NB4 (cell line): ENCODE measurements around the gene CERCAM.
A peak's percentile ranks its signal among the peaks of the same experiment; 100 is the strongest.

ENCODE experiments used
- DNase-seq: peaks from one replicate; pipeline ENCODE4 v3.0.0; 2010; ENCODE audit warnings: low read depth
- H3K4me3 ChIP-seq: one replicate; pipeline ENCODE4 v1.5.1; 2011; ENCODE audit warnings: mild to moderate bottlenecking, low read depth, low read length, moderate library complexity
- MYC ChIP-seq: IDR thresholded peaks from 2 replicates; pipeline ENCODE4 v1.6.1; 2011; ENCODE audit warnings: low read depth, low read length
- POLR2A ChIP-seq: IDR thresholded peaks from 2 replicates; pipeline ENCODE4 v1.6.1; 2011; ENCODE audit warnings: mild to moderate bottlenecking; ENCODE audit not compliant: insufficient read length; ENCODE audit errors: extremely low read depth
- TF ChIP-seq, protein P1 (sequence below): IDR thresholded peaks from 2 replicates; pipeline ENCODE4 v1.6.1; 2011; ENCODE audit warnings: low read depth, low read length
- TF ChIP-seq, protein P2 (sequence below): IDR thresholded peaks from one replicate; pipeline ENCODE4 v1.5.1; 2012; ENCODE audit warnings: low read depth, low read length

CERCAM gene

DNA sequence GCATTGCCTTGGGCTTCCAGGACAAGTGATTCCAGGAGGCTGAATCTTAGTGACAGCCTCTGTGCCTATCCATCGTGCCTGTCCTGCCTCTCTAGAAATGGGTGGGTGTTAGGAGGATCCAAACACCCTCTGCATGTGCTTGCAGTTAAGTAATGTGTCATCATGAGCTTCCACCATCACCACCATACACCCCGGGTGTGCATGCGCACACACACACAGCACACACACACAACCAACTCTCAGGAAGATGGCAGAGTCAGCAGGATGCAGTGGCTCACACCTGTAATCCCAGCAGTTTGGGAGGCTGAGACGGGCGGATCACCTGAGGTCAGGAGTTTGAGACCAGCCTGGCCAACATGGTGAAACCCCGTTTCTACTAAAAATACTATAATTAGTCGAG lies 22.8 kb upstream of the CERCAM start:
- H3K4me3 ChIP-seq = no peak overlapping the region
- DNase-seq = no peak
- TF ChIP-seq, protein P1, sequence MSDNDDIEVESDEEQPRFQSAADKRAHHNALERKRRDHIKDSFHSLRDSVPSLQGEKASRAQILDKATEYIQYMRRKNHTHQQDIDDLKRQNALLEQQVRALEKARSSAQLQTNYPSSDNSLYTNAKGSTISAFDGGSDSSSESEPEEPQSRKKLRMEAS = no peak
- no peak for TF ChIP-seq POLR2A

DNA sequence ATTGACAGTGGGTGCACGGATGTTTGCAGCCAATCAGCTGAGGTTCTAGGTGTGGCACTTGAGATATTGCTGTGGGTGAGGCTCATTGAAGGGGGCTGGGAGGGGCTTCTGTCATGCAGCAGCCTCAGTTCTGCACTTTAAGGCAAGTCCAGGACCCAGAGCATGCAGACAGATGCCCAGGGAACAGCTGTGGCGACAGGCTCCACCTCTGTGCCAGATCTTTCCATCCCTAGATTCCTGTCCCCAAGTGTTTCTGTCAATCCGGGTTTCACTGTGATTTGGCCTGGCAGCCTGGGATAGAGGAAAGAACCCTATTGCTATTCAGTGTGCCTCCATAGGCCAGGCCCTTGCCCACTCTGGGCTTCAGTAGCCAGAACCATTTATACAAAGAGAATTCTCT lies 20.8 kb upstream of the CERCAM start:
- TF ChIP-seq, protein P2, sequence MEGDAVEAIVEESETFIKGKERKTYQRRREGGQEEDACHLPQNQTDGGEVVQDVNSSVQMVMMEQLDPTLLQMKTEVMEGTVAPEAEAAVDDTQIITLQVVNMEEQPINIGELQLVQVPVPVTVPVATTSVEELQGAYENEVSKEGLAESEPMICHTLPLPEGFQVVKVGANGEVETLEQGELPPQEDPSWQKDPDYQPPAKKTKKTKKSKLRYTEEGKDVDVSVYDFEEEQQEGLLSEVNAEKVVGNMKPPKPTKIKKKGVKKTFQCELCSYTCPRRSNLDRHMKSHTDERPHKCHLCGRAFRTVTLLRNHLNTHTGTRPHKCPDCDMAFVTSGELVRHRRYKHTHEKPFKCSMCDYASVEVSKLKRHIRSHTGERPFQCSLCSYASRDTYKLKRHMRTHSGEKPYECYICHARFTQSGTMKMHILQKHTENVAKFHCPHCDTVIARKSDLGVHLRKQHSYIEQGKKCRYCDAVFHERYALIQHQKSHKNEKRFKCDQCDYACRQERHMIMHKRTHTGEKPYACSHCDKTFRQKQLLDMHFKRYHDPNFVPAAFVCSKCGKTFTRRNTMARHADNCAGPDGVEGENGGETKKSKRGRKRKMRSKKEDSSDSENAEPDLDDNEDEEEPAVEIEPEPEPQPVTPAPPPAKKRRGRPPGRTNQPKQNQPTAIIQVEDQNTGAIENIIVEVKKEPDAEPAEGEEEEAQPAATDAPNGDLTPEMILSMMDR = no peak
- H3K4me3 ChIP-seq = no peak overlapping the region
- DNase-seq = no peak

DNA sequence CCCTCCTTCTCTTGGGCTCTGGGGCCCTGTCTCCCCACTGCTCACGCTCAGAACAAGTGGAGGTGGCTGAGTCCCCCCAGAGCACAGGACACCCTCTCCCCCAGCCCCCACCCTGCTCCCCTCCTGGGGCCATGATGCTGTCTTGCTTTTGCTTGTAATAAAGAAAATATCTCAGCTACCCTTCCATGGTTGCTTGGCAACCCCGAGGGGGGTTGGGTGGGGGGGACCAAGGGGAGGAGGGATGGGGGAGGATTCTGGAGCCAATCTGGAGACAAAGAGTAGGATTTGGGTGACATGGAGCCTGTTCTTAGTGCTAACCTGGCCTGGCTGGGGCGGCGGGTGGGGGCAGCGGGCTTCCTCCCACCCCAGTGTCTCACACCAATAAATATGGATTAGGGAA lies 16.1 kb upstream of the CERCAM start:
- no peak for TF ChIP-seq POLR2A
- TF ChIP-seq MYC = no peak
- TF ChIP-seq, protein P2 = no peak
- TF ChIP-seq, protein P1 = no peak
- H3K4me3 ChIP-seq = no peak overlapping the region
- no peak for DNase-seq

DNA sequence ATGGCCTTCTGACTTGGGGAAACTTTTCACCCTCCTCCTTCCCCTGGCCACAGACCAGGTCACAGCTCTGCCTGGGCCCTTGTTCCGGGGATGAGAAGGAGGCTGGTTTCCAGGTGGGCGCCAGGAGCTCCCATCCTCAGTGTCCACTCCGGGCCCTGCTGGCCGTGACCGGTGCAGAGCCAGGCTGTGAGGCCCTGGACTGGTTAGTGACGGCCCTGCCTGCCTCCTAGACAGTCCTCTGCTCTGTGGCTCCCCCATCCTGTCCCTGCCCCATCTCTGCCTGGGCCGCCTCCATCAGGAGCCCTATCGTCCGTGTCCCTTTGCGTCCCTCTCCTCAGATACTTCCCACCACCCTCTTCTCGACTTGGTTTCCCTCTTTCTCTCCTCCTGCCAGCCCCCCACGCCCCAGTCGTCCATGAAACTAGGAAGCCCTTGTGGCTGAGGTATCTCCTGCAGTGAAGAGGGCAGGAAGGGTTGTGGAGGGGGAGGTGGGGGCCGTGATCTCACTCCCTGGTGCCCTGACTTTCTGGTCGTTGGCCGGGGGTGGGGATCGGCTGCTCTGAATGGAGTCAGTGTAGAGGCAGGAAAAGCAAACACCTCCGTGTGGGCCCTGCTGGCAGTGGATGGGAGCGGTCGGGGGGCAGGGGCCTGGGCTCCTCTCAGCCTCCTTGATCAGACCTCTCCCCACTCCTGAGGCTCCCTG lies 15.4 kb upstream of the CERCAM start:
- DNase-seq = no peak
- H3K4me3 ChIP-seq = no peak overlapping the region
- TF ChIP-seq POLR2A (no peak), MYC (no peak)
- TF ChIP-seq, protein P1 = no peak
- TF ChIP-seq, protein P2 = no peak

DNA sequence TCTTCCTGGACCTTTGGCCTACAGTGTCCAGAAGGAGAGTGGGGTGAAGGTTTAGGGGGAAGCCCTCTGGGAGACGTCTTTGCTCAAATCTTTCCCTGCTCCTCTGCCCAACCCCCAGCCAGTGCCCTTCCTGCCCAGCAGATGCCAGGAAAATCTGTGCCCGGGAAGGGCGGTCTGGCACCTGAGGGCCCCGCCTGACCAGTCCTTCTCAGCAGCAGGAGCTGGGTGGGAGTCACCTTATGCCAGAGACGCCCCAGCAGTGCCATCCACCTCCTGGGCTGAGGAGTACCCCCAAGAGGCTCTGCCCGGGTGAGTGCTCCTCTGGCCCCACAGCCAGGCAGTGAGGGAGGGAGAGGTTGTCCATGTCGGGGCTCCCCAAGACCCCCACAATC lies 14.9 kb upstream of the CERCAM start:
- no peak for DNase-seq
- H3K4me3 ChIP-seq = no peak overlapping the region
- TF ChIP-seq, protein P1 = no peak
- TF ChIP-seq POLR2A (no peak), MYC (no peak)
- TF ChIP-seq, protein P2 = no peak

DNA sequence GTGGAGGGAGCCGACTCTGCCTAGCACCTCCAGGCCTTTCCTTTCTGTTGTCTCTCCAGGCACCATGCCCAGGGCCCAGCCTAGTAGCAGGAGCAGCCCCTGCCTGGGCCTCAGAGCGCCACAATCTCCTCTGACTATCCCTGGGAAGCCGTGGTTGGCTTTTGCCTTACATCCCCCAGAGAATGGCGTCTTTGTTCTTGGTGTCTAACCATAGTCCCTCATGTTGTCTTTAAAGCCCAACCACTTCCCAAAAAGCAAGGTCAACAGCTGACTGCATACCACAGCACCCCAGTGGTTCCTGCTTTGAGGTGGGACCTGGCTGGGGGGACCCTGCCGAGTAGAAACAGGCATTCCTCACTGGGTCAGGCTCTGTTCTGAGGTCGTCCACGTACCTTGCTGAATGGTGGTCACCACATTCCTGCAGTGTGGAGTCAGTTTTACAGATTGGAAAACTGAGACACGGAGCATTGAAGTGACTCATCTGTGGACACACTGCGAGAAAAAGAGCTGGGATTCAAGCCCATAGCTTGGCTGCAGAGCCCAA lies 13.7 kb upstream of the CERCAM start:
- TF ChIP-seq MYC = no peak
- TF ChIP-seq, protein P2 = no peak
- TF ChIP-seq, protein P1 = no peak
- no peak for TF ChIP-seq POLR2A
- peak; percentile 31 for DNase-seq
- H3K4me3 ChIP-seq = no peak overlapping the region
